H9 (cell line): Measurements from ENCODE around the gene CMTM4. TPM values are rescaled to one million over a fixed set of nuclear protein-coding genes. Genes with fewer than 3 reads are reported as not detected.

ENCODE experiments used
- DNase-seq: peaks from one replicate; pipeline ENCODE4 v3.0.0-alpha.2; 2017
- H2AFZ ChIP-seq: one replicate; pipeline ENCODE4 v1.6.1; 2013; ENCODE audit warnings: mild to moderate bottlenecking, low read length, control low read depth, moderate library complexity
- H2AK5ac ChIP-seq: 2 replicates; pipeline ENCODE4 v1.6.1; 2013; ENCODE audit warnings: low read length, control low read depth, mixed read lengths; ENCODE audit not compliant: insufficient read length
- H2BK120ac ChIP-seq: one replicate; pipeline ENCODE4 v1.6.1; 2013; ENCODE audit warnings: low read depth, mild to moderate bottlenecking, low read length, control low read depth, inconsistent platforms; ENCODE audit not compliant: poor library complexity, severe bottlenecking
- H2BK12ac ChIP-seq: 2 replicates; pipeline ENCODE4 v1.6.1; 2013; ENCODE audit warnings: low read length, control low read depth, mixed read lengths, low read depth; ENCODE audit not compliant: insufficient read length
- H2BK15ac ChIP-seq: 2 replicates; pipeline ENCODE4 v1.6.1; 2013; ENCODE audit warnings: low read depth, low read length, control low read depth
- H2BK20ac ChIP-seq: one replicate; pipeline ENCODE4 v1.6.1; 2013; ENCODE audit warnings: low read depth, mild to moderate bottlenecking, low read length, control low read depth, inconsistent platforms; ENCODE audit not compliant: poor library complexity, severe bottlenecking
- H2BK5ac ChIP-seq: 2 replicates; pipeline ENCODE4 v1.6.1; 2013; ENCODE audit warnings: low read length, control low read depth, mixed read lengths; ENCODE audit not compliant: insufficient read length
- H3K14ac ChIP-seq: 2 replicates; pipeline ENCODE4 v1.6.1; 2013; ENCODE audit warnings: low read length, control low read depth; ENCODE audit not compliant: insufficient read depth
- H3K18ac ChIP-seq: 2 replicates; pipeline ENCODE4 v1.6.1; 2013; ENCODE audit warnings: low read depth, mild to moderate bottlenecking, mixed read lengths, low read length, control low read depth; ENCODE audit not compliant: insufficient read length
- H3K23ac ChIP-seq: 2 replicates; pipeline ENCODE4 v1.6.1; 2013; ENCODE audit warnings: low read length, control low read depth, mixed read lengths, low read depth; ENCODE audit not compliant: insufficient read length
- H3K23me2 ChIP-seq: 2 replicates; pipeline ENCODE4 v1.6.1; 2013; ENCODE audit warnings: low read depth, mild to moderate bottlenecking, mixed read lengths, low read length, control low read depth; ENCODE audit not compliant: insufficient read length, poor library complexity, severe bottlenecking
- H3K27ac ChIP-seq: 2 replicates; pipeline ENCODE4 v1.5.1; 2013; ENCODE audit warnings: low read length, control low read depth, mixed read lengths, low read depth; ENCODE audit not compliant: insufficient read length
- H3K27me3 ChIP-seq: 2 replicates; pipeline ENCODE4 v1.6.1; 2013; ENCODE audit warnings: low read length, control low read depth, inconsistent platforms; ENCODE audit not compliant: insufficient read depth
- H3K4ac ChIP-seq: 2 replicates; pipeline ENCODE4 v1.6.1; 2013; ENCODE audit warnings: low read depth, mild to moderate bottlenecking, control low read depth, inconsistent platforms, low read length, moderate library complexity
- H3K4me1 ChIP-seq: 2 replicates; pipeline ENCODE4 v1.6.1; 2013; ENCODE audit warnings: low read length, control low read depth, inconsistent platforms; ENCODE audit not compliant: insufficient read depth
- H3K4me2 ChIP-seq: 2 replicates; pipeline ENCODE4 v1.6.1; 2013; ENCODE audit warnings: low read length, control low read depth, mixed read lengths; ENCODE audit not compliant: insufficient read length, insufficient read depth
- H3K56ac ChIP-seq: 2 replicates; pipeline ENCODE4 v1.6.1; 2013; ENCODE audit warnings: low read depth, mild to moderate bottlenecking, mixed read lengths, low read length, control low read depth; ENCODE audit not compliant: insufficient read length
- H3K79me1 ChIP-seq: 2 replicates; pipeline ENCODE4 v1.6.1; 2013; ENCODE audit warnings: low read depth, mild to moderate bottlenecking, moderate library complexity, low read length, control low read depth, inconsistent platforms; ENCODE audit not compliant: insufficient read depth, poor library complexity, severe bottlenecking
- H3K79me2 ChIP-seq: 2 replicates; pipeline ENCODE4 v1.6.1; 2013; ENCODE audit warnings: low read length, control low read depth, inconsistent platforms; ENCODE audit not compliant: insufficient read depth
- H3K9ac ChIP-seq: 2 replicates; pipeline ENCODE4 v1.6.1; 2013; ENCODE audit warnings: low read length, control low read depth, mixed read lengths; ENCODE audit not compliant: insufficient read length; ENCODE audit errors: extremely low read depth
- H3K9me3 ChIP-seq: one replicate; pipeline ENCODE4 v1.6.1; 2013; ENCODE audit warnings: low read depth, low read length, inconsistent platforms; ENCODE audit not compliant: control insufficient read depth
- H3T11ph ChIP-seq: one replicate; pipeline ENCODE4 v1.6.1; 2013; ENCODE audit warnings: mild to moderate bottlenecking, low read length, control low read depth, inconsistent platforms
- H4K20me1 ChIP-seq: one replicate; pipeline ENCODE4 v1.6.1; 2013; ENCODE audit not compliant: control insufficient read depth, insufficient read length, insufficient read depth
- H4K5ac ChIP-seq: 2 replicates; pipeline ENCODE4 v1.6.1; 2013; ENCODE audit warnings: low read depth, mild to moderate bottlenecking, mixed read lengths, low read length, control low read depth; ENCODE audit not compliant: insufficient read length
- H4K8ac ChIP-seq: replicated peaks from 2 replicates; pipeline ENCODE4 v1.6.1; 2013; ENCODE audit warnings: low read length, control low read depth, mixed read lengths, low read depth; ENCODE audit not compliant: insufficient read length
- H4K91ac ChIP-seq: 2 replicates; pipeline ENCODE4 v1.6.1; 2013; ENCODE audit warnings: low read depth, mild to moderate bottlenecking, moderate library complexity, mixed read lengths, low read length, control low read depth; ENCODE audit not compliant: insufficient read length
- H3K27ac Mint-ChIP-seq, 3 experiments: 2 replicates in 2 of 3; 3 replicates in 1 of 3; pipeline ENCODE4 v1.8.0; 2020 to 2021; ENCODE audit warnings: mixed read lengths in 3 of 3, mild to moderate bottlenecking in 1 of 3, moderate library complexity in 1 of 3
- H3K27me3 Mint-ChIP-seq: 2 replicates; pipeline ENCODE4 v1.8.0; 2021; ENCODE audit warnings: low read depth, mild to moderate bottlenecking, moderate library complexity, mixed read lengths
- H3K36me3 Mint-ChIP-seq, 3 experiments: 2 replicates in 2 of 3; 3 replicates in 1 of 3; pipeline ENCODE4 v1.8.0; 2020 to 2021; ENCODE audit warnings: low read depth in 3 of 3, mixed read lengths in 3 of 3; ENCODE audit not compliant: insufficient read depth in 1 of 3
- H3K4me1 Mint-ChIP-seq, 2 experiments: 2 replicates each; pipeline ENCODE4 v1.8.0; 2020; ENCODE audit warnings: mixed read lengths in 2 of 2
- H3K4me3 Mint-ChIP-seq, 2 experiments: 2 replicates in 1 of 2; 3 replicates in 1 of 2; pipeline ENCODE4 v1.8.0; 2020 to 2021; ENCODE audit warnings: mild to moderate bottlenecking in 2 of 2, mixed read lengths in 2 of 2, moderate library complexity in 1 of 2
- H3K9me3 Mint-ChIP-seq, 2 experiments: 2 replicates in 1 of 2; 3 replicates in 1 of 2; pipeline ENCODE4 v1.8.0; 2020; ENCODE audit warnings: mild to moderate bottlenecking in 2 of 2, mixed read lengths in 2 of 2, moderate library complexity in 1 of 2
- WGBS: extraction: QIAGEN DNeasy Blood & Tissue Kit; methylation state at CpG from one replicate; pipeline ENCODE4 v1.1.7; 2013; ENCODE audit warnings: missing lambda C conversion rate, low lambda C conversion rate, mixed read lengths; ENCODE audit not compliant: insufficient read length; ENCODE audit errors: extremely low coverage; 5-methylcytosine and 5-hydroxymethylcytosine counted together
- total RNA-seq: library from RNA; stranded (reverse); gene quantifications from 2 replicates; pipeline ENCODE4 v1.2.1, GENCODE V29; 2021
- TF ChIP-seq, protein P1 (sequence below): fragments of 200-600 bp; sonication (generic); conservative IDR thresholded peaks from 3 replicates; pipeline ENCODE4 v1.8.0; 2021; ENCODE audit warnings: antibody characterized with exemption, mild to moderate bottlenecking

Gene CMTM4
- total RNA-seq, 1 experiment from 2014 or later: 40.5 TPM

DNA sequence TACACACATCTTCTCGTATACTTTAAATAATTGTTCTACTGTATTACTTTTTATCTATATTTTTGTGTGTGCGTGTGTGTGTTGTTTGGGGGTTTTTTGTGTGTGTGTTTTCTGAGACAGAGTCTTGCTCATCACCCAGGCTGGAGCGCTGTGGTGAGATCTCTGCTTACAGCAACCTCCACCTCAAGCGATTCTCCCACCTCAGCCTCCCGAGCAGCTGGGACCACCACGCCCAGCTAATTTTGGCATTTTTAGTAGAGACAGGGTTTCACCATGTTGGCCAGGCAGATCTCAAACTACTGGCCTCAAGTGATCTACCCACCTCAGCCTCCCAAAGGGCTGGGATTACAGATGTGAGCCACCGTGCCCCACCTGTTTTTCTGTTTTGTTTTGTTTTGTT, 1.5 kb upstream of the CMTM4 start:
- Histone ChIP-seq H4K20me1 (no peaks in the 10 kb centered on the region), H3K18ac (no peak overlapping the region), H3K79me2 (no peaks in the 10 kb centered on the region; the same call in 1 of the 2 replicates), H3T11ph (no peak overlapping the region), H3K79me1 (peaks cover 6% of the 10 kb centered on the region), H2AK5ac (no peak overlapping the region), H3K23ac (no peak overlapping the region), H3K56ac (no peak overlapping the region), H3K4me2 (no peak overlapping the region), H2BK15ac (no peak overlapping the region), H2BK5ac (no peak overlapping the region), H3K27me3 (no peaks in the 10 kb centered on the region), H3K27ac (no peak overlapping the region), H4K5ac (no peak overlapping the region), H4K91ac (no peak overlapping the region), H2BK12ac (no peak overlapping the region), H3K9ac (no peak overlapping the region), H3K9me3 (no peaks in the 10 kb centered on the region), H4K8ac (no peak overlapping the region), H2BK20ac (no peak overlapping the region), H2BK120ac (no peak overlapping the region), H3K4ac (no peak overlapping the region), H3K14ac (no peak overlapping the region), H3K23me2 (peaks cover 9% of the 10 kb centered on the region), H3K4me1 (peaks cover 2% of the 10 kb centered on the region), H2AFZ (no peak overlapping the region)
- Mint-ChIP-seq H3K9me3 (no peaks in the 10 kb centered on the region; a peak in 1 of 5 replicates), H3K4me1 (peaks cover 30 to 37% of the 10 kb centered on the region in 2 experiments), H3K36me3 (peaks cover 3 to 12% (median 8%) of the 10 kb centered on the region in 3 experiments; a peak in 6 of 7 replicates), H3K4me3 (peak overlapping the region in 1 of 2 experiments; percentile 44; a peak in 1 of 5 replicates), H3K27me3 (peaks cover 16% of the 10 kb centered on the region), H3K27ac (no peak overlapping the region)
- TF ChIP-seq, protein P1, sequence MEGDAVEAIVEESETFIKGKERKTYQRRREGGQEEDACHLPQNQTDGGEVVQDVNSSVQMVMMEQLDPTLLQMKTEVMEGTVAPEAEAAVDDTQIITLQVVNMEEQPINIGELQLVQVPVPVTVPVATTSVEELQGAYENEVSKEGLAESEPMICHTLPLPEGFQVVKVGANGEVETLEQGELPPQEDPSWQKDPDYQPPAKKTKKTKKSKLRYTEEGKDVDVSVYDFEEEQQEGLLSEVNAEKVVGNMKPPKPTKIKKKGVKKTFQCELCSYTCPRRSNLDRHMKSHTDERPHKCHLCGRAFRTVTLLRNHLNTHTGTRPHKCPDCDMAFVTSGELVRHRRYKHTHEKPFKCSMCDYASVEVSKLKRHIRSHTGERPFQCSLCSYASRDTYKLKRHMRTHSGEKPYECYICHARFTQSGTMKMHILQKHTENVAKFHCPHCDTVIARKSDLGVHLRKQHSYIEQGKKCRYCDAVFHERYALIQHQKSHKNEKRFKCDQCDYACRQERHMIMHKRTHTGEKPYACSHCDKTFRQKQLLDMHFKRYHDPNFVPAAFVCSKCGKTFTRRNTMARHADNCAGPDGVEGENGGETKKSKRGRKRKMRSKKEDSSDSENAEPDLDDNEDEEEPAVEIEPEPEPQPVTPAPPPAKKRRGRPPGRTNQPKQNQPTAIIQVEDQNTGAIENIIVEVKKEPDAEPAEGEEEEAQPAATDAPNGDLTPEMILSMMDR: no peak
- no peak for DNase-seq
- no CpG with 5 or more reads among the region's 7 CpGs for WGBS
